ENCODE results near the gene WDR20. TPM values are rescaled to one million over a fixed set of nuclear protein-coding genes. Genes with fewer than 3 reads are reported as not detected.

The WDR20 gene
- total RNA-seq, 4 donors from 2014 or later, result 15.0 to 26.7 (median 18.3) TPM

DNA sequence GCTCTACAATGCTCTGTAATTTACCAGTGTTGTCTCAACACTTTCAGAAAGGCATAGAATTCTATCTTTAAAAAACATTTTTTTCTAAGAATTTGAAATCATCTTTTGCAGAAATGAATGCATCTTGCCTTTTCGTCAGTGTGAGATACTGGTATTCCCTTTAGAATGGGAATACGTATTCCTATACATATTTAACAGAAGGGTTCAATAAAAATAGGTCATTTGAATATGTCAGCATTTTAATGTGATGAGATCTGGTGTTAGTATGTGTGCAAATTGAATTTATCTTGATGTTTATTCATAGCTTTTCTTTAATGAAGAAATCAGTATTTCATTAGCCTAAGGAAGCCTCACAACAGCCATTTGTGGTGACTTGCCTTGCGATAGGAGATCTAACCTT is 44.2 kb downstream of the WDR20 start:
- TF ChIP-seq EP300 (IDR thresholded peaks at IDR 0.05) (no peak), POLR2A (IDR thresholded peaks at IDR 0.05) (no peak)
- TF ChIP-seq, protein P1, sequence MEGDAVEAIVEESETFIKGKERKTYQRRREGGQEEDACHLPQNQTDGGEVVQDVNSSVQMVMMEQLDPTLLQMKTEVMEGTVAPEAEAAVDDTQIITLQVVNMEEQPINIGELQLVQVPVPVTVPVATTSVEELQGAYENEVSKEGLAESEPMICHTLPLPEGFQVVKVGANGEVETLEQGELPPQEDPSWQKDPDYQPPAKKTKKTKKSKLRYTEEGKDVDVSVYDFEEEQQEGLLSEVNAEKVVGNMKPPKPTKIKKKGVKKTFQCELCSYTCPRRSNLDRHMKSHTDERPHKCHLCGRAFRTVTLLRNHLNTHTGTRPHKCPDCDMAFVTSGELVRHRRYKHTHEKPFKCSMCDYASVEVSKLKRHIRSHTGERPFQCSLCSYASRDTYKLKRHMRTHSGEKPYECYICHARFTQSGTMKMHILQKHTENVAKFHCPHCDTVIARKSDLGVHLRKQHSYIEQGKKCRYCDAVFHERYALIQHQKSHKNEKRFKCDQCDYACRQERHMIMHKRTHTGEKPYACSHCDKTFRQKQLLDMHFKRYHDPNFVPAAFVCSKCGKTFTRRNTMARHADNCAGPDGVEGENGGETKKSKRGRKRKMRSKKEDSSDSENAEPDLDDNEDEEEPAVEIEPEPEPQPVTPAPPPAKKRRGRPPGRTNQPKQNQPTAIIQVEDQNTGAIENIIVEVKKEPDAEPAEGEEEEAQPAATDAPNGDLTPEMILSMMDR (IDR thresholded peaks at IDR 0.05), result no peak
- H3K36me3 ChIP-seq, result no peaks in the 10 kb centered on the region

DNA sequence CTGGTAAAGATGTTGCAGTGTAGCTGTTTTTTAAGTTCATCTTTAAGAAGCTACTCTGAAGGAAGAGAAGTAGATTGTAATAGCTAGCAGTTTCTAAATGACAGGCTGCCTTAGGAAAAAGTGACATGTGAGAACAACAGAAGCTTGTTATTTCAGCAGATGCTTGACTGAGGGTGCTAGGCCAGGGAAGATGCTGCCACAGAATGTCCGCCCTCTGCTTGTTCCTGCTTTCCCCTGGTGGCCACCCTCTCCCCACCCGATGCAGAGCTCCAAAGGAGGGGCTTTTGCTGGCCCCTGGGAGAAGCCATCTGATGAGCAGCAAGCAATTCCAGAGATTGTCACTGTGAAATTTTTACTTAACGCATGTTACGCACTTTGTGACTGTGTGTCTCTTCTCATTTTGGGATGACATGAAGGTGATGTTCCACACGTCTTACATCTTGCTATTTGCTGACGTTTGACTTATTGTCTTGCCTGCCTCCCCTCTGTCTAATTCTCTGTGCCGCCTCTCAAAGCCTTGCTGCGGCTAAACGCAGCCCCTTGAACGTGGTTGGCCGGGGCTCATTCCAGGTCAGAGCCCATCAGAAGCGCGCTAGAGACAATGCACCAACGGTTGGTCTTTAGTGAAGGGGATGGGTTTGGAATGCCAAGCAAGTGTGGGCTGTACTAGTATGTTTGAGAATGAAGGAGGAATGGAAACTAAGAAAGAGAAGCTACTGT is 44.8 kb downstream of the WDR20 start:
- Histone ChIP-seq H3K4me3 (no peak overlapping the region), H3K36me3 (no peaks in the 10 kb centered on the region), H3K27ac (no peak overlapping the region), H3K27me3 (no peaks in the 10 kb centered on the region), H3K4me1 (peaks cover 0 to 53% (median 20%) of the 10 kb centered on the region in 4 donors), H3K9me3 (no peaks in the 10 kb centered on the region)
- TF ChIP-seq, protein P1 (IDR thresholded peaks at IDR 0.05), result no peak
- TF ChIP-seq POLR2A (IDR thresholded peaks at IDR 0.05) (no peak), EP300 (IDR thresholded peaks at IDR 0.05) (no peak)
- 69 to 74% methylated on average over 14 of the region's 14 CpGs for WGBS, 2 donors
- DNase-seq (ENCODE audit: low spot score in 2 of 2), result no peak

More for the DNA sequence above, 44.2 kb downstream of the WDR20 start:
- DNase-seq (ENCODE audit: low spot score in 2 of 2), result no peak
- Histone ChIP-seq H3K27ac (no peak overlapping the region), H3K4me3 (no peak overlapping the region), H3K27me3 (no peaks in the 10 kb centered on the region), H3K4me1 (peaks cover 0 to 53% (median 20%) of the 10 kb centered on the region in 4 donors), H3K9me3 (no peaks in the 10 kb centered on the region)
- 88 to 92% methylated on average over 3 of the region's 3 CpGs for WGBS, 2 donors

DNA sequence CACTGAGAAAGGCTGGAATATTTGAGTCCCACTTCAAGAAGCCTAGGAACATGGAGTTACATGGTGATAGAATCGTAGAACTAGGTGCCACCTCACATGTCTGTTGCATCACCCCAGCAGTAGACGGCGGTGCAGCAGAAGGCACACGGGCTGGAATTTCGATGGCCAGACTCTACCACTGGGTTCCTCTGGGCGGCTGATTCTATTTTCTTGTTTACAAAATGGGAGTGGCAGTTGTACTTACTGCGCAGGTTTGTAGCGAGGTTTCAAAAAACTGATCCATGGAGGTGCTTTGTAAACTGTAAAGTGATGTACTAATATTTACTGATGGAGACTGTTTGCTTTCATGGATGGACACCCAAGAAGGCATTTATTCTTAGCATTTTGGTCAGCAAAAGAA is 45.7 kb downstream of the WDR20 start:
- no peaks in the 10 kb centered on the region for H3K27me3 ChIP-seq
- H3K4me3 ChIP-seq, result no peak overlapping the region
- no peak for DNase-seq (ENCODE audit: low spot score in 2 of 2)
- 90 to 95% methylated on average over 8 of the region's 8 CpGs for WGBS, 2 donors
- no peaks in the 10 kb centered on the region for H3K36me3 ChIP-seq
- H3K27ac ChIP-seq, result no peak overlapping the region
- H3K4me1 ChIP-seq, result peaks cover 0 to 53% (median 20%) of the 10 kb centered on the region in 4 donors
- no peak for TF ChIP-seq EP300 (IDR thresholded peaks at IDR 0.05)
- TF ChIP-seq, protein P1 (IDR thresholded peaks at IDR 0.05), result no peak
- no peaks in the 10 kb centered on the region for H3K9me3 ChIP-seq

DNA sequence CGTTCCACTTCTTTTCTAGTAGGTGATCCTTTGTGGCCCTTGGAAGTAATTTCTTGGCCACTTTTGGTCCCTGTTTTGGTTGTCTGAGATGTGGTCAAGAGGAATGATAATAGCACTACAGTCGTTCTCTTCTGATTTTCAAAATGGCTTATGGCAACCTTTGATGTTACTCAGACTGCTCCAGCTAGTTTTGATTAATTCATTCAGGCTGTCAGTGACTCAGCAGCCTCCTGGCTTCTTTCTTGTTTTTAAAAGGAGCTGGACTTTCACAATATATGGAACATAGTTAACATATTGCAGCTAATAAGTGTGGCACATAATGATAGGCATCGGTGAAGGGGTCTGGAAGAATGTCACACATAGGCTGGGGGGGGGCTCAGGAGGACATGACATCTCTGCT is 47.3 kb downstream of the WDR20 start:
- Histone ChIP-seq H3K4me3 (no peak overlapping the region), H3K36me3 (no peaks in the 10 kb centered on the region), H3K27ac (peak overlapping the region in 1 of 4 donors; percentile 43), H3K4me1 (peaks cover 0 to 49% (median 18%) of the 10 kb centered on the region in 4 donors), H3K9me3 (no peaks in the 10 kb centered on the region), H3K27me3 (no peaks in the 10 kb centered on the region)
- TF ChIP-seq, protein P1 (IDR thresholded peaks at IDR 0.05), result no peak
- TF ChIP-seq EP300 (IDR thresholded peaks at IDR 0.05) (no peak), POLR2A (IDR thresholded peaks at IDR 0.05) (no peak)
- no peak for DNase-seq (ENCODE audit: low spot score in 2 of 2)
- 50 to 70% methylated on average over 3 of the region's 3 CpGs for whole genome bisulfite sequencing, 2 donors

DNA sequence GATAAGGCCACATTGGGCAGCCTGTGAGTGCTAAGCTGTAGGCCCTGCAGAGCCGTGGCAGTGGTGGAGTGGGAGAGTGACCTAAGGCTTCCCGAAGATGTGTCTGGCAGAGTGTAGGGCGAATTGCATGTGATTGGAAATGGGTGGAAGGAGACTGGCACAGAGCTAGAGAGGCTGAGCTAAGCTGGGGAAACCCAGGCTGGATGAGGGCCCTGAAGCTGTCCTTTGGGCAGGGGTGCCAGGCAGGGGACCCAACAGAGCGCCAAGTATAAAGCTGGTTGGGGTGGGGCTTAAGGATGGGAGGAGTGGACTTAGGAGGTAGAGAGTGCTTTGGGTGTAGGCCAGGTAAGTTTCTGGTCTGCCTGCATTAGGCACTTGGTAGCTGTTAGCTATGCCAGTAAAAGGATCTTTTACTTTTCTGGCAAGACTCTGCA is 47.9 kb downstream of the WDR20 start:
- 81 to 82% methylated on average over 4 of the region's 4 CpGs for WGBS, 2 donors
- Histone ChIP-seq H3K27ac (peak overlapping the region in 1 of 4 donors; percentile 43), H3K36me3 (no peaks in the 10 kb centered on the region), H3K27me3 (no peaks in the 10 kb centered on the region), H3K9me3 (no peaks in the 10 kb centered on the region), H3K4me1 (peaks cover 0 to 44% (median 13%) of the 10 kb centered on the region in 4 donors), H3K4me3 (no peak overlapping the region)
- TF ChIP-seq EP300 (IDR thresholded peaks at IDR 0.05) (no peak), POLR2A (IDR thresholded peaks at IDR 0.05) (no peak)
- TF ChIP-seq, protein P1 (IDR thresholded peaks at IDR 0.05), result no peak
- no peak for DNase-seq (ENCODE audit: low spot score in 2 of 2)
